H1 (cell line): ENCODE data around the gene KIAA1755. TPM values are rescaled to one million over a fixed set of nuclear protein-coding genes. Genes with fewer than 3 reads are reported as not detected.

Experiments used
- ASH2L ChIP-seq: fragments of 200-600, 300-600 bp; sonication (generic); IDR thresholded peaks from one replicate; pipeline ENCODE4 v1.7.1; 2017; ENCODE audit warnings: low read length
- CHD2 ChIP-seq: IDR thresholded peaks from 2 replicates; pipeline ENCODE4 v1.6.1; 2012; ENCODE audit warnings: low read length, improper control_type of control experiment
- EP300 ChIP-seq, 2 experiments: IDR thresholded peaks; 1 replicate in 1 of 2; 2 replicates in 1 of 2; pipeline ENCODE4 v1.6.1; 2011 to 2012; ENCODE audit warnings: low read depth in 2 of 2, low read length in 2 of 2, mild to moderate bottlenecking in 2 of 2, borderline replicate concordance in 1 of 2, inconsistent platforms in 1 of 2, moderate library complexity in 1 of 2
- FOSL1 ChIP-seq: IDR thresholded peaks from 2 replicates; pipeline ENCODE4 v1.6.1; 2011; ENCODE audit warnings: mild to moderate bottlenecking, low read depth, low read length, moderate library complexity; ENCODE audit not compliant: insufficient read depth
- GTF2F1 ChIP-seq: IDR thresholded peaks from 2 replicates; pipeline ENCODE4 v1.6.1; 2012; ENCODE audit warnings: low read depth, low read length, improper control_type of control experiment, borderline replicate concordance
- HDAC2 ChIP-seq, 2 experiments: fragments of 300-600 bp in 1 of 2; sonication (generic) in 1 of 2; IDR thresholded peaks; 2 replicates each; pipeline ENCODE4 v1.6.1; 2011 to 2012; ENCODE audit warnings: low read depth in 2 of 2, low read length in 2 of 2, mild to moderate bottlenecking in 2 of 2, moderate library complexity in 2 of 2, borderline replicate concordance in 1 of 2, inconsistent platforms in 1 of 2
- SP4 ChIP-seq: IDR thresholded peaks from 2 replicates; pipeline ENCODE4 v1.6.1; 2012; ENCODE audit warnings: low read length, inconsistent platforms
- YY1 ChIP-seq: IDR thresholded peaks from 2 replicates; pipeline ENCODE4 v1.6.1; 2011; ENCODE audit warnings: low read depth, mild to moderate bottlenecking, low read length
- polyA plus RNA-seq, 7 experiments: library from polyadenylated mRNA; depleted of rRNA in 3 of 7; stranded (reverse) in 5 of 7; unstranded in 2 of 7; fragments of >200 nt in 5 of 7; fragments of 200-250 nt in 2 of 7; gene quantifications; 1 replicate in 5 of 7; 2 replicates in 1 of 7; 4 replicates in 1 of 7; pipeline versions ENCODE4 v1.2.1 to v1.2.3, GENCODE V29; 2011 to 2013; ENCODE audit warnings: missing spikeins in 2 of 7, mixed read lengths in 2 of 7
- total RNA-seq: library from RNA; stranded (reverse); fragmentation: NEBNext Ultra II Directional; extraction: Animal tissue kit (Norgen Biotek cat#: 25700); gene quantifications from 2 replicates; pipeline ENCODE4 v1.2.1, GENCODE V29; 2021
- TF ChIP-seq, protein P1 (sequence below), 3 experiments: IDR thresholded peaks; 1 replicate in 2 of 3; 2 replicates in 1 of 3; pipeline versions ENCODE4 v1.5.1 to v1.6.1; 2011; ENCODE audit warnings: low read length in 3 of 3, mild to moderate bottlenecking in 3 of 3, inconsistent platforms in 2 of 3, low read depth in 1 of 3, moderate library complexity in 1 of 3; ENCODE audit not compliant: insufficient read depth in 1 of 3; ENCODE audit errors: control extremely low read depth in 1 of 3

Gene KIAA1755
- total and polyA plus RNA-seq, 2 of the 8 experiments (the other 6 are each of a cell fraction or from before 2014, with no cell fraction given): 0.23 TPM; not detected in 1

DNA sequence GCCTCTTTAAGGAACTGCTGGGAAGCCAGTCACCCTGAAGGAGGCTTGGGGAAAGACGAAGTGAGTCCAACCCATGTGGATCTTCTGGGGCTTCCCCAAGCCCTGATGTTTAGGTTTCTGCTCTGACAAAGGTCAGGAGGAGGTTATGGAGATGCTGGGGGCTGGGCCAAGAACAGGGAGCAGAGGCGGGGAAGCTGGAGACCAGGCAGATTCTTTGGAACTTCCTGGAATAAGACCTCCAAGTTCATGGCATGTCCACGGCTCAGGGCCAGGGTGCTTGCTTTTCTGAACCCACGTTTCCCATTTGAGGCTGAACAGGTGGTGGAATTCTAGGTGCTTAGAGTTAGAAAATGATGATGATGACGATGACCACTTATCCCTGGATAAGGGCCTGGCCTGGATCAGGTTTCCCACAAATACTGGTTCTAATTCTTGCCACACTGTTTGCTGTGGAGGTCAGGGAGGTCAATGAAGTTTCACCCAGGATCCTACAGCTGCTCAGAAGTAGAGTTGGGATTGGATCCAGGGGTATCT, 65.5 kb downstream of the KIAA1755 start (continued):
- TF ChIP-seq HDAC2 (IDR thresholded peaks at IDR 0.05; ENCODE audit: borderline replicate concordance in 1 of 2, low read depth in 2 of 2, low read length in 2 of 2) (no peak), EP300 (IDR thresholded peaks at IDR 0.05; ENCODE audit: borderline replicate concordance in 1 of 2, low read depth in 2 of 2, low read length in 2 of 2) (no peak), YY1 (no peak), CHD2 (no peak), ASH2L (no peak), SP4 (no peak), FOSL1 (no peak), GTF2F1 (no peak)
- TF ChIP-seq, protein P1, sequence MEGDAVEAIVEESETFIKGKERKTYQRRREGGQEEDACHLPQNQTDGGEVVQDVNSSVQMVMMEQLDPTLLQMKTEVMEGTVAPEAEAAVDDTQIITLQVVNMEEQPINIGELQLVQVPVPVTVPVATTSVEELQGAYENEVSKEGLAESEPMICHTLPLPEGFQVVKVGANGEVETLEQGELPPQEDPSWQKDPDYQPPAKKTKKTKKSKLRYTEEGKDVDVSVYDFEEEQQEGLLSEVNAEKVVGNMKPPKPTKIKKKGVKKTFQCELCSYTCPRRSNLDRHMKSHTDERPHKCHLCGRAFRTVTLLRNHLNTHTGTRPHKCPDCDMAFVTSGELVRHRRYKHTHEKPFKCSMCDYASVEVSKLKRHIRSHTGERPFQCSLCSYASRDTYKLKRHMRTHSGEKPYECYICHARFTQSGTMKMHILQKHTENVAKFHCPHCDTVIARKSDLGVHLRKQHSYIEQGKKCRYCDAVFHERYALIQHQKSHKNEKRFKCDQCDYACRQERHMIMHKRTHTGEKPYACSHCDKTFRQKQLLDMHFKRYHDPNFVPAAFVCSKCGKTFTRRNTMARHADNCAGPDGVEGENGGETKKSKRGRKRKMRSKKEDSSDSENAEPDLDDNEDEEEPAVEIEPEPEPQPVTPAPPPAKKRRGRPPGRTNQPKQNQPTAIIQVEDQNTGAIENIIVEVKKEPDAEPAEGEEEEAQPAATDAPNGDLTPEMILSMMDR (IDR thresholded peaks at IDR 0.05; ENCODE audit: control extremely low read depth in 1 of 3, insufficient read depth in 1 of 3, low read depth in 1 of 3, low read length in 3 of 3): no peak
